Mucosa of rectum (tissue), 2 donors: ENCODE results near the gene HERPUD2.

Experiments
- H3K27ac ChIP-seq, 2 donors: one replicate each; pipeline ENCODE4 v1.7.0; 2013; ENCODE audit warnings: inconsistent platforms in 2 of 2, low read depth in 2 of 2, low read length in 2 of 2
- H3K27me3 ChIP-seq, 2 donors: one replicate each; pipeline ENCODE4 v1.7.0; 2013; ENCODE audit warnings: low read length in 2 of 2; ENCODE audit not compliant: control insufficient read depth in 2 of 2, insufficient read depth in 2 of 2
- H3K36me3 ChIP-seq, 2 donors: one replicate each; pipeline ENCODE4 v1.7.0; 2013; ENCODE audit warnings: low read length in 2 of 2; ENCODE audit not compliant: control insufficient read depth in 2 of 2, insufficient read depth in 2 of 2
- H3K4me1 ChIP-seq, 2 donors: one replicate each; pipeline ENCODE4 v1.7.0; 2013; ENCODE audit warnings: low read length in 2 of 2, mild to moderate bottlenecking in 1 of 2; ENCODE audit not compliant: control insufficient read depth in 2 of 2, insufficient read depth in 2 of 2
- H3K4me3 ChIP-seq, 2 donors: one replicate each; pipeline ENCODE4 v1.7.0; 2013; ENCODE audit warnings: low read length in 2 of 2
- H3K9ac ChIP-seq, 2 donors: one replicate each; pipeline ENCODE4 v1.7.0; 2013; ENCODE audit warnings: low read length in 2 of 2, low read depth in 1 of 2, mild to moderate bottlenecking in 1 of 2
- H3K9me3 ChIP-seq, 2 donors: one replicate each; pipeline ENCODE4 v1.7.0; 2013; ENCODE audit warnings: low read length in 2 of 2; ENCODE audit not compliant: control insufficient read depth in 2 of 2
- donor health status: healthy.
- donor health status: Normal muscosa, but diverticular disease.

The HERPUD2 gene

DNA sequence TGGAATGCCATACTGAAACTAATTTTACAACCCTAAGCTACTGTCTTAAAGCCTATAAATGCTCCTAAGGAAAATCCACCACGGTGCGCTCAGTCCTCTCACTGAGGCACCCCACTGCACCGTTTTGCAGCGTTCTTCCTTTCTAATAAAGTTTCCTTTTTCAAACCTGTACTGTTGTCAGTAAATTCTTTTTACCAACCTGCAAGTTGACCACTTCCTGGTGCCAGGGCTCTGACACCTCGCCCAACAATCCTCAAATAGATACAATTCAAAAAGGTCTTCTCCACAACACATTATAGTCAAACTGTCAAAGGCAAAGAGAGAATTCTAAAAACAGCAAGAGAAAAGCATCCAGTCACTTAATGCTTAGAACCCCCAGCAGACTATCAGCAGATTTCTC, 42.8 kb downstream of the HERPUD2 start:
- peaks cover 0 to 7% of the 10 kb centered on the region in 2 donors for H3K36me3 ChIP-seq
- no peaks in the 10 kb centered on the region for H3K27me3 ChIP-seq
- H3K27ac ChIP-seq: no peak overlapping the region
- H3K9me3 ChIP-seq: no peaks in the 10 kb centered on the region
- no peak overlapping the region for H3K4me3 ChIP-seq
- no peak overlapping the region for H3K9ac ChIP-seq
- H3K4me1 ChIP-seq: no peaks in the 10 kb centered on the region

- Histone ChIP-seq H3K9me3 (no peaks in the 10 kb centered on the region), H3K9ac (no peak overlapping the region), H3K27me3 (no peaks in the 10 kb centered on the region), H3K4me1 (peaks cover 0 to 2% of the 10 kb centered on the region in 2 donors), H3K27ac (no peak overlapping the region), H3K36me3 (peaks cover 0 to 5% of the 10 kb centered on the region in 2 donors), H3K4me3 (no peak overlapping the region)
Measured at GRCh38 chr7:35650751-35651150, 44.2 kb downstream of the HERPUD2 start.

- no peak overlapping the region for H3K4me3 ChIP-seq
- H3K27ac ChIP-seq: no peak overlapping the region
- H3K36me3 ChIP-seq: peaks cover 0 to 5% of the 10 kb centered on the region in 2 donors
- no peak overlapping the region for H3K9ac ChIP-seq
- H3K27me3 ChIP-seq: no peaks in the 10 kb centered on the region
- peaks cover 0 to 2% of the 10 kb centered on the region in 2 donors for H3K4me1 ChIP-seq
- no peaks in the 10 kb centered on the region for H3K9me3 ChIP-seq
Measured at GRCh38 chr7:35649711-35650110, 45.2 kb downstream of the HERPUD2 start.

GRCh38 chr7:35648367-35648766, 46.6 kb downstream of the HERPUD2 start:
- Histone ChIP-seq H3K4me3 (no peak overlapping the region), H3K4me1 (peaks cover 0 to 2% of the 10 kb centered on the region in 2 donors), H3K27ac (no peak overlapping the region)

DNA sequence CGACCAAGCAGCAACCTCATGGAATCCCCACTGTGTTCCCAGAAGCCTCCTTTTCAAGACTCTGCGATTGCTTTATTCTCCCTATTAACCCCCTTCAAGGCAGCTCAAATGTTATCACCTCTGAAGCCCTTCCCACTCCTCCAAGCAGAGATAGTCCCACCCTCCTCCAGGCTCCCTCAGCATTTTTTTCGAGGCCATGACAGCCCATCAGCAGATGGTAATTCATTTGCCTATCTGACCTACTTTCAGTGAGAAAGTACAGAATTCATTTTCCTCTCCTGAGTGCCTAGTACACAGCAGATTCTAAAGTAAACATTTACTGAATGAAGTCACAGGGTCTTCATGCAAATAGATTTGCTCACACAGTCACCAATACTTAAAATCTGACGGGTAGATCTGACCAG, 47.8 kb downstream of the HERPUD2 start:
- peaks cover 0 to 5% of the 10 kb centered on the region in 2 donors for H3K36me3 ChIP-seq
- no peaks in the 10 kb centered on the region for H3K27me3 ChIP-seq
- no peaks in the 10 kb centered on the region for H3K9me3 ChIP-seq
- H3K27ac ChIP-seq: no peak overlapping the region
- no peak overlapping the region for H3K9ac ChIP-seq
- H3K4me3 ChIP-seq: no peak overlapping the region
- H3K4me1 ChIP-seq: peaks cover 0 to 2% of the 10 kb centered on the region in 2 donors

More at GRCh38 chr7:35648367-35648766, 46.6 kb downstream of the HERPUD2 start:
- H3K27me3 ChIP-seq: no peaks in the 10 kb centered on the region
- H3K9ac ChIP-seq: no peak overlapping the region
- no peaks in the 10 kb centered on the region for H3K9me3 ChIP-seq
- peaks cover 0 to 5% of the 10 kb centered on the region in 2 donors for H3K36me3 ChIP-seq

GRCh38 chr7:35646289-35647023, 48.5 kb downstream of the HERPUD2 start:
- H3K9ac ChIP-seq: no peak overlapping the region
- peaks cover 0 to 5% of the 10 kb centered on the region in 2 donors for H3K36me3 ChIP-seq
- H3K27me3 ChIP-seq: no peaks in the 10 kb centered on the region
- peaks cover 0 to 2% of the 10 kb centered on the region in 2 donors for H3K4me1 ChIP-seq
- no peaks in the 10 kb centered on the region for H3K9me3 ChIP-seq
- H3K4me3 ChIP-seq: no peak overlapping the region
- no peak overlapping the region for H3K27ac ChIP-seq

GRCh38 chr7:35645691-35646090, 49.2 kb downstream of the HERPUD2 start:
- Histone ChIP-seq H3K36me3 (peaks cover 0 to 5% of the 10 kb centered on the region in 2 donors), H3K27ac (no peak overlapping the region), H3K4me3 (no peak overlapping the region), H3K4me1 (peaks cover 0 to 2% of the 10 kb centered on the region in 2 donors), H3K9me3 (no peaks in the 10 kb centered on the region), H3K27me3 (no peaks in the 10 kb centered on the region), H3K9ac (no peak overlapping the region)

DNA sequence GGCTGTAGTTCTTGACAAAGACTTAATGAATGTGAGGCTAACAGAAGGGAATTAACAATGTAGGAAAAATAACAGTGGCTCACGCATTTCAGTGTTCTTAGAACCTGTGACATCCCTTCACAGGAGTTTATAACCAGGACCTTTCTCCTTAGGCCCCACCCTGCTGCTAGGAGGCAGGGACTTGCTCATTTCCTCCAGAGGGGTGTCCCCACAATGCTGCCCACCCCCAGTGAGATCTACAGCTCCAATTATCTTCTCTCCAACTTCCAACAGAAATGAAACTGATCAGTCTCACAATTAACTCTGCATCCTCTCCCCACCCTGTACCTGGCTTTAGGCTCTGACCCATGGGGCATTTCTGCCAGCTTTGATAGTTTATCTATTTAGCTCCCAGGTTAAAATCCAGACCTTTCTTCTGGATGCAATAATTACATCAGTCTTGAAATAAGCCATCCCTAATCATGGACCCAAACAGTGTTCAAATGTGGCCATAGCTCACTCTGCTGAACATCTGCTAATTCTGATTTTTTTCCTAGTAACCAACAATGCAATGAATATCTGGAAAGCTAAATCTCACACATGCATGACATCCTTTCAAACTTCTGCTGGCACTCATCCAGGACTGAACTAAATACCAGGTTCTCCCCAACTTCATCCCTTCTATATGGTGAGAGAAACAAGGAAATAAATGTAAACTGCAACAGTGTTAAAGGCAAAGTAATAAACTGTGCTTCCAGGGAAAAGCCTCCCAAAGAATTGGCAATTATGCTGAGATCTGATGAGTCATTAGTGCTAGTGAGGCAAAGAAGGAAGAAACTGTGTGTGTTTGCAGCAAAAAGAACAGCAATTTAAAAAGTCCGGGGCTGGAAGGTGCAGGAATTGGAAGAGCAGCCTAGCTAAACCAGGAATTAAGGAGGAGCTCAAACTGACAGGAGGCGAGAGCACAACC, 64.6 kb downstream of the HERPUD2 start:
- no peak overlapping the region for H3K9ac ChIP-seq
- H3K27ac ChIP-seq: no peak overlapping the region
- H3K4me3 ChIP-seq: no peak overlapping the region
- H3K36me3 ChIP-seq: peaks cover 26 to 30% of the 10 kb centered on the region in 2 donors
- H3K27me3 ChIP-seq: no peaks in the 10 kb centered on the region
- peaks cover 0 to 4% of the 10 kb centered on the region in 2 donors for H3K4me1 ChIP-seq
- H3K9me3 ChIP-seq: no peaks in the 10 kb centered on the region

DNA sequence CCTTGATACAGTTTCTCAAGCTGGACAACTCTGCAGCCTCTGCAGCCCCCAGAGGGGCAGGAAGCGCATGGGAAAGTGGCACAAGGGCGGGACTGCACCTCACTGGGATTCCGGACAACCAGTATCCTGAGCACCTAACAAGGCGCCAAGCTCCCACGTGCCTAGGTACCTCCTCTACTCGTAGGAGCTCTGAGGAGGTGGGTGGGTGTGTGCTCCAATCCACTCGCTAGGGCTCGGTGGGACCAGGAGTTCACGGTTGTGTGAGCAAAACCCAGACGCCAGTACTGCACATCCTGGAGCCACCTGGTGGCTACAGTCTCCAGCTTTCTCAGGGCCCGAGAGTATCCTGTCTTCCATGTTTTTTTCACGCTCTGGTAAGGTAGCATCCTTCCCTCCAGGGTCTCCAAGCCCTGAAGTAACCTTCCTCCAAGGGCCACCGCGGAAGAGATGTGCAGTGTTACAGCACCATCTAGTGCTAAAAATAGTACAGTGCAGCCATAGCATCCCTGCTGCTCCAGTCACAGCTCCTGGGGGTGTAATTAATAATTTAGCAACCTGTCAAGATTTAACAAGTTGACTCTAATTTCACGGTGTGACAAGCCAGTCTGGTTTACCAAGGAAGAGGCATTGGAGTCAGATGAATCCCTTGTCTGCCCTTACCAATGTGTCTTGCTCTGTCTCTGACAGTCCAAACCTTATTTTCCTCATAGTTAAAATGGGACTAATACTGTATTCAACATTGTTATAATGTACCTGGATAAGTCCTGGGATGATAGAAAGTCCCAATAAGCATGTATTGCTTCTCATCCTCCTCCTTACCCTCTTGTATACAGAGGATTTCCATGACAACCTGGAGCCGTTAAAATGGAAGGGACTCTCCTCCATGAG, 70.4 kb downstream of the HERPUD2 start:
- H3K4me1 ChIP-seq: no peaks in the 10 kb centered on the region
- H3K9me3 ChIP-seq: no peaks in the 10 kb centered on the region
- H3K36me3 ChIP-seq: peaks cover 8 to 12% of the 10 kb centered on the region in 2 donors
- H3K27me3 ChIP-seq: no peaks in the 10 kb centered on the region
- no peak overlapping the region for H3K4me3 ChIP-seq
- H3K27ac ChIP-seq: no peak overlapping the region
- H3K9ac ChIP-seq: no peak overlapping the region
